CD14-positive monocyte (primary cell): ENCODE results near the gene CDK19. TPM values are rescaled to one million over a fixed set of nuclear protein-coding genes. Genes with fewer than 3 reads are reported as not detected.

Source experiments
- DNase-seq, 3 donors: peaks; one replicate each; pipeline ENCODE4 v3.0.0-alpha.2; 2011 to 2022
- H2AFZ ChIP-seq: 2 replicates; pipeline ENCODE4 v1.6.0; 2012; ENCODE audit warnings: mild to moderate bottlenecking, low read depth, low read length, inconsistent platforms; ENCODE audit not compliant: insufficient read depth, poor library complexity, severe bottlenecking
- H3K27ac ChIP-seq, 2 donors: 1 replicate in 1 of 2; 2 replicates in 1 of 2; pipeline ENCODE4 v1.5.1; 2012 to 2013; ENCODE audit warnings: low read length in 2 of 2, control low read depth in 1 of 2, inconsistent platforms in 1 of 2, low read depth in 1 of 2, mild to moderate bottlenecking in 1 of 2
- H3K27me3 ChIP-seq, 2 donors: one replicate each; pipeline versions ENCODE4 v1.6.0 to v1.6.1; 2011 to 2013; ENCODE audit warnings: low read length in 2 of 2; ENCODE audit not compliant: control insufficient read depth in 2 of 2, insufficient read depth in 2 of 2
- H3K36me3 ChIP-seq, 2 donors: replicated peaks in 1 of 2; 1 replicate in 1 of 2; 2 replicates in 1 of 2; pipeline versions ENCODE4 v1.5.1 to v1.6.1; 2012 to 2013; ENCODE audit warnings: low read length in 2 of 2, control low read depth in 1 of 2, inconsistent platforms in 1 of 2, mild to moderate bottlenecking in 1 of 2; ENCODE audit not compliant: insufficient read depth in 2 of 2, control insufficient read depth in 1 of 2
- H3K4me1 ChIP-seq, 2 donors: 1 replicate in 1 of 2; 2 replicates in 1 of 2; pipeline versions ENCODE4 v1.5.1 to v1.6.1; 2012 to 2013; ENCODE audit warnings: low read length in 2 of 2, control low read depth in 1 of 2, inconsistent platforms in 1 of 2, mild to moderate bottlenecking in 1 of 2, moderate library complexity in 1 of 2; ENCODE audit not compliant: insufficient read depth in 2 of 2, control insufficient read depth in 1 of 2
- H3K4me2 ChIP-seq: replicated peaks from 2 replicates; pipeline ENCODE3; 2012; ENCODE audit warnings: low read length, moderate library complexity, mild to moderate bottlenecking; ENCODE audit not compliant: poor library complexity, severe bottlenecking; ENCODE audit errors: extremely low read depth
- H3K4me3 ChIP-seq, 3 experiments: fragments of 200-600 bp in 1 of 3; sonication (generic) in 1 of 3; replicated peaks in 1 of 3; 1 replicate in 2 of 3; 2 replicates in 1 of 3; pipeline ENCODE4 v1.5.1; 2011 to 2013; ENCODE audit warnings: low read length in 3 of 3, mild to moderate bottlenecking in 3 of 3, control low read depth in 2 of 3, low read depth in 2 of 3, inconsistent platforms in 1 of 3, moderate library complexity in 1 of 3
- H3K79me2 ChIP-seq: 2 replicates; pipeline ENCODE4 v1.6.0; 2012; ENCODE audit warnings: mild to moderate bottlenecking, control low read depth, inconsistent platforms, low read length, moderate library complexity; ENCODE audit not compliant: insufficient read depth
- H3K9ac ChIP-seq: 2 replicates; pipeline ENCODE4 v1.6.0; 2017; ENCODE audit warnings: low read length, mild to moderate bottlenecking; ENCODE audit not compliant: insufficient read depth, poor library complexity, severe bottlenecking
- H3K9me3 ChIP-seq, 2 donors: replicated peaks in 1 of 2; 1 replicate in 1 of 2; 2 replicates in 1 of 2; pipeline versions ENCODE4 v1.5.1 to v1.6.1; 2012 to 2013; ENCODE audit warnings: low read length in 2 of 2, control low read depth in 1 of 2; ENCODE audit not compliant: control insufficient read depth in 1 of 2, insufficient read depth in 1 of 2
- H4K20me1 ChIP-seq: 2 replicates; pipeline ENCODE4 v1.6.0; 2012; ENCODE audit warnings: mild to moderate bottlenecking, low read length, control low read depth, moderate library complexity; ENCODE audit not compliant: insufficient read depth
- H3K27ac Mint-ChIP-seq, 7 donors: one replicate each; pipeline ENCODE4 v1.8.0; 2020; ENCODE audit warnings: mild to moderate bottlenecking in 7 of 7, mixed read lengths in 7 of 7, moderate library complexity in 6 of 7, inconsistent platforms in 2 of 7
- H3K27me3 Mint-ChIP-seq, 3 donors: one replicate each; pipeline ENCODE4 v1.8.0; 2021 to 2022; ENCODE audit warnings: low read depth in 3 of 3, mild to moderate bottlenecking in 3 of 3, mixed read lengths in 3 of 3, moderate library complexity in 3 of 3, inconsistent platforms in 1 of 3
- H3K36me3 Mint-ChIP-seq, 2 donors: one replicate each; pipeline ENCODE4 v1.8.0; 2020; ENCODE audit warnings: mixed read lengths in 2 of 2, inconsistent platforms in 1 of 2, mild to moderate bottlenecking in 1 of 2
- H3K4me1 Mint-ChIP-seq: one replicate; pipeline ENCODE4 v1.8.0; 2020; ENCODE audit warnings: mild to moderate bottlenecking, mixed read lengths
- H3K4me3 Mint-ChIP-seq, 2 donors: one replicate each; pipeline ENCODE4 v1.8.0; 2020; ENCODE audit warnings: mild to moderate bottlenecking in 2 of 2, mixed read lengths in 2 of 2, moderate library complexity in 1 of 2
- H3K9me3 Mint-ChIP-seq, 7 donors: one replicate each; pipeline ENCODE4 v1.8.0; 2020 to 2022; ENCODE audit warnings: mixed read lengths in 7 of 7, mild to moderate bottlenecking in 6 of 7, moderate library complexity in 6 of 7, inconsistent platforms in 2 of 7
- WGBS: methylation state at CpG from one replicate; pipeline ENCODE4 v1.1.5; 2013; ENCODE audit warnings: missing lambda C conversion rate; ENCODE audit not compliant: insufficient coverage; 5-methylcytosine and 5-hydroxymethylcytosine counted together
- intact Hi-C, 2 donors: fragments of 100-400 bp; cut with micrococcal nuclease; formaldehyde crosslinking; loops; one replicate each; pipeline versions ENCODE4 v1.15.0 to v1.15.1; 2023
- polyA plus RNA-seq, 3 donors: library from polyadenylated mRNA; depleted of rRNA in 1 of 3; unstranded in 2 of 3; stranded (reverse) in 1 of 3; fragments of 300-500 nt in 2 of 3; fragments of >200 nt in 1 of 3; fragmentation: Illumina TruSeq in 2 of 3; gene quantifications; 1 replicate in 2 of 3; 2 replicates in 1 of 3; pipeline ENCODE4 v1.2.3, GENCODE V29; 2012 to 2021
- TF ChIP-seq, protein P1 (sequence below): fragments of 200-600 bp; IDR thresholded peaks from one replicate; pipeline ENCODE4 v1.8.0; 2022; ENCODE audit warnings: antibody characterized with exemption, mild to moderate bottlenecking

CDK19 gene
- polyA plus RNA-seq, 3 donors = 2.7 to 12.0 (median 3.9) TPM

DNA sequence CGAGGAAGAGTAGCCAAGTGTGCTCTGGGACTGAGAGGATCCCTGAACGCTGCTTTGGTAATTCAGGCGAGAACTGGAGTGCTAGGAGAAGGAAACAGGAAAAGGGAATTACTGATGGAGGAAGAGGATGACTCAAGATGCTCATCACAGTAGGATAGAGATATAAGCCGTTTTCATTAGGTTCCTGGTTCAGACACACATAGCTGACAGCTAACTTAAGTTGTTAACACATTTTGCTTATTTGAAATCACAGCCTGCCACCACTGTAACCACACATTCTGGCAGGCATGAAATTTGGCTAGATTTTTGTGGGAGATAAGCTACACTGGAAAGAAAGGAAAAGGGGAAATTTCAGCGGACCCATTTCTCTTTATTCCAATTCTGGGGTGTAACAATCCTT lies 200.7 kb downstream of the CDK19 start:
- H3K4me2 ChIP-seq = no peak overlapping the region
- H4K20me1 ChIP-seq = no peaks in the 10 kb centered on the region
- no peak overlapping the region for H3K4me3 ChIP-seq
- H3K27ac Mint-ChIP-seq = peak overlapping the region in 3 of 7 donors; percentile 51 to 77 (median 76)
- H3K27me3 Mint-ChIP-seq = no peaks in the 10 kb centered on the region
- intact Hi-C loops = no loop called here
- H3K36me3 ChIP-seq = peaks cover 24 to 78% of the 10 kb centered on the region in 2 donors
- no peak overlapping the region for H3K4me3 Mint-ChIP-seq
- peaks cover 58 to 74% of the 10 kb centered on the region in 2 donors for H3K36me3 Mint-ChIP-seq
- peaks cover 29% of the 10 kb centered on the region for H3K4me1 Mint-ChIP-seq
- no peak for DNase-seq
- H3K9ac ChIP-seq = no peak overlapping the region
- H2AFZ ChIP-seq = no peak overlapping the region
- 92% methylated on average over 2 of the region's 5 CpGs for WGBS
- TF ChIP-seq, protein P1, sequence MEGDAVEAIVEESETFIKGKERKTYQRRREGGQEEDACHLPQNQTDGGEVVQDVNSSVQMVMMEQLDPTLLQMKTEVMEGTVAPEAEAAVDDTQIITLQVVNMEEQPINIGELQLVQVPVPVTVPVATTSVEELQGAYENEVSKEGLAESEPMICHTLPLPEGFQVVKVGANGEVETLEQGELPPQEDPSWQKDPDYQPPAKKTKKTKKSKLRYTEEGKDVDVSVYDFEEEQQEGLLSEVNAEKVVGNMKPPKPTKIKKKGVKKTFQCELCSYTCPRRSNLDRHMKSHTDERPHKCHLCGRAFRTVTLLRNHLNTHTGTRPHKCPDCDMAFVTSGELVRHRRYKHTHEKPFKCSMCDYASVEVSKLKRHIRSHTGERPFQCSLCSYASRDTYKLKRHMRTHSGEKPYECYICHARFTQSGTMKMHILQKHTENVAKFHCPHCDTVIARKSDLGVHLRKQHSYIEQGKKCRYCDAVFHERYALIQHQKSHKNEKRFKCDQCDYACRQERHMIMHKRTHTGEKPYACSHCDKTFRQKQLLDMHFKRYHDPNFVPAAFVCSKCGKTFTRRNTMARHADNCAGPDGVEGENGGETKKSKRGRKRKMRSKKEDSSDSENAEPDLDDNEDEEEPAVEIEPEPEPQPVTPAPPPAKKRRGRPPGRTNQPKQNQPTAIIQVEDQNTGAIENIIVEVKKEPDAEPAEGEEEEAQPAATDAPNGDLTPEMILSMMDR = no peak
- H3K4me1 ChIP-seq = peaks cover 22 to 29% of the 10 kb centered on the region in 2 donors
- H3K79me2 ChIP-seq = no peaks in the 10 kb centered on the region
- no peaks in the 10 kb centered on the region for H3K9me3 ChIP-seq
- H3K27ac ChIP-seq = no peak overlapping the region
- H3K27me3 ChIP-seq = no peaks in the 10 kb centered on the region
- H3K9me3 Mint-ChIP-seq = no peaks in the 10 kb centered on the region

DNA sequence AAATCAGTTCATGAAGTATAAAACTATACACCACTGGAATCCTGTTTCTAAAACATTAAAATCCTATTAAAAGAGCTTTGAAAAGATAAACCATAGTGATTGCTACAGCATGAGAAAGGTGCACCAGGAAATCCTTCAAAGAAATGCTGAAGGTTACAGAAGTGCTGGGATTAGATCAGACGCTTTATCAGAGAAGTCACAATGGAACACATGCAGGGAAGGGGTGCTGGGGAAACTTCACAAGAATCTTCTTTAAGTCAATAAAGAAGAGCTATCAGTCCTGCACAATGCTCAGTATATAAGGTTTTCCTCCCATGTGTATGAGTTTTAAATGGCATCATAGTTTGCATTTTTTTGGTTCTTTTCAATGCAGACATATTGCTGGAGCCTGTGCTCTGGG lies 201.2 kb downstream of the CDK19 start:
- Mint-ChIP-seq H3K9me3 (no peaks in the 10 kb centered on the region), H3K36me3 (peaks cover 55 to 72% of the 10 kb centered on the region in 2 donors), H3K27me3 (no peaks in the 10 kb centered on the region), H3K4me1 (peaks cover 29% of the 10 kb centered on the region), H3K27ac (peak overlapping the region in 5 of 7 donors; percentile 13 to 77 (median 51)), H3K4me3 (no peak overlapping the region)
- Histone ChIP-seq H3K79me2 (no peaks in the 10 kb centered on the region), H2AFZ (no peak overlapping the region), H3K27me3 (no peaks in the 10 kb centered on the region), H3K4me1 (peaks cover 22 to 29% of the 10 kb centered on the region in 2 donors), H3K36me3 (peaks cover 19 to 75% of the 10 kb centered on the region in 2 donors), H3K9ac (no peak overlapping the region), H3K4me2 (no peak overlapping the region), H3K4me3 (no peak overlapping the region), H4K20me1 (no peaks in the 10 kb centered on the region), H3K9me3 (no peaks in the 10 kb centered on the region), H3K27ac (no peak overlapping the region)
- WGBS = no CpG with 5 or more reads among the region's 1 CpG
- no peak for DNase-seq
- intact Hi-C loops = no loop called here
- TF ChIP-seq, protein P1 = no peak
